ENCODE results near the gene SPAAR.
"Not testable (repeated sequence)": the region's sequence is repeated elsewhere in the genome, so short reads cannot be mapped to it uniquely, and the experiment has no call there.

GRCh38 chr9:35897376-35898099 is 11.8 kb upstream of the SPAAR start:
- TF ChIP-seq CTCF, POLR2A (IDR thresholded peaks at IDR 0.05): not testable (repeated sequence)
